Right cardiac atrium (tissue), 5 donors: Measurements from ENCODE around the gene GJB4. TPM values are rescaled to one million over a fixed set of nuclear protein-coding genes. Genes with fewer than 3 reads are reported as not detected.

Experiments
- ATAC-seq, 2 donors: fragments of 200-7000 bp; cut with Tn5 transposase; one replicate each; pipeline versions ENCODE4 v1.8.0 to v1.9.1; 2020; ENCODE audit warnings: moderate library complexity in 2 of 2, mild to moderate bottlenecking in 1 of 2
- DNase-seq, 3 donors: peaks; one replicate each; pipeline ENCODE4 v3.0.0-alpha.2; 2020
- H3K27ac ChIP-seq: one replicate; pipeline ENCODE4 v1.5.1; 2013; ENCODE audit warnings: mild to moderate bottlenecking, low read length, control low read depth, moderate library complexity
- H3K27me3 ChIP-seq: one replicate; pipeline ENCODE4 v1.6.1; 2013; ENCODE audit not compliant: control insufficient read depth, insufficient read depth
- H3K4me1 ChIP-seq: one replicate; pipeline ENCODE4 v1.6.1; 2013; ENCODE audit warnings: low read length; ENCODE audit not compliant: control insufficient read depth, insufficient read depth
- H3K4me3 ChIP-seq: one replicate; pipeline ENCODE4 v1.5.1; 2013; ENCODE audit warnings: low read length, control low read depth
- H3K9me3 ChIP-seq: one replicate; pipeline ENCODE4 v1.6.1; 2013; ENCODE audit warnings: low read length; ENCODE audit not compliant: control insufficient read depth
- WGBS: extraction: QIAGEN DNeasy Blood & Tissue Kit; methylation state at CpG from one replicate; pipeline ENCODE4 v1.1.7; 2013; 5-methylcytosine and 5-hydroxymethylcytosine counted together
- intact Hi-C, 4 donors: fragments of 100-400 bp; cut with DNase I; formaldehyde crosslinking; loops; one replicate each; pipeline versions ENCODE4 v1.11.0 to v1.14.0; 2022 to 2023
- polyA plus RNA-seq: library from polyadenylated mRNA; stranded (reverse); fragments of 200-250 nt; gene quantifications from one replicate; pipeline ENCODE4 v1.2.3, GENCODE V29; 2013
- total RNA-seq, 4 donors: library from RNA; stranded (reverse); fragmentation: NEBNext Ultra II Directional; extraction: Animal tissue kit (Norgen Biotek cat#: 25700); gene quantifications; one replicate each; pipeline ENCODE4 v1.2.1, GENCODE V29; 2021
- donor health status: healthy with polysubstance abuse.
- donor health status: DM: no; HTN: yes; CAD: no.
- donor health status: DM: no; HTN: no; CAD: no.
- donor health status: DM: no; HTN: yes; CAD: no; lungs with severe emphysema.
- donor health status: DM: yes; HTN: yes; CAD: no.

Gene GJB4
- total and polyA plus RNA-seq, 5 donors = not detected

DNA sequence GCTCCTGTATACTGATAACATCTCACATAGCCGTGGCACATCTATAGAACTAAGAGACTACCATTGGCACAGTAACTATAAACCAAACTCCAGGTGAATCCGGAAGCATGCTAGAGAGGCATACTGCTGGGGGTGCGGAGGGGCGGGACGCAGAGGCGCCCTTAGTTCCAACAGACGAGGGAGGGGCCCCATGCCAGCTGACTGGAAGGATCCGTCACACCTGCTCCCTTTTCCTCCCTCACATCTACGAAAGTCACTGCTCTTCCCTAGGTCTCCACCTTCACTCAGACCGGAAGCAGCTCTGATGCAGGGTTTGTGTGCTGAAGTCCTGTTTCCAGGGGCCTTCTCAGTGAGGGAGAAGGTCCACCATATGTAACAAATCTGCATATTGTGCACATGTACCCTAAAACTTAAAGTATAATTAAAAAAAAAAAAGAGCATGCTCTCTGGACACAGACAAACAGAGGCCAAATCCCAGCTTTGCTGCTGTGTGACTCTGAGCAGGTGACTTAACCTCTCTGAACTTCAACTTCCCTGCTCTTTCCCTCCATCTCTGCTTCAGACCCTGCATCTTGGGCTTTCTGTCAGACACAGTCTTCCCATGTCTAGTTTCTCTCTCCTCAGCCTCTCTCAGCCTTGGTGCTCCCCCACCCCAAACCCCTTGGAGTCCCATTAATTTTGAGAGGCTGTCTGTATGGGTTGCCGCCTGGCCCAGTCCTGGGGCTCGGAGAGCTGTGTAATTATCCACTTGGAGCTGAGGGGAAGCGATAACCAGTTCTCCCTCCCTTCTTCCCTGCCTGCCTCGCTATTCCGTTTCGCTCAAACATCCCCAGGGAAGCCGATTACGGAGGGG, 12.5 kb upstream of the GJB4 start:
- Histone ChIP-seq H3K27me3 (no peaks in the 10 kb centered on the region), H3K27ac (no peak overlapping the region), H3K4me1 (peaks cover 2% of the 10 kb centered on the region), H3K4me3 (no peak overlapping the region), H3K9me3 (no peaks in the 10 kb centered on the region)
- 56% methylated on average over 18 of the region's 18 CpGs for WGBS
- DNase-seq (no peak), ATAC-seq (no peak)
- intact Hi-C loops = loop anchor here in 2 of 4 donors (10.0 kb wide), 3 partner anchors 292 to 1112 kb away; no protein-coding TSS in a partner anchor

DNA sequence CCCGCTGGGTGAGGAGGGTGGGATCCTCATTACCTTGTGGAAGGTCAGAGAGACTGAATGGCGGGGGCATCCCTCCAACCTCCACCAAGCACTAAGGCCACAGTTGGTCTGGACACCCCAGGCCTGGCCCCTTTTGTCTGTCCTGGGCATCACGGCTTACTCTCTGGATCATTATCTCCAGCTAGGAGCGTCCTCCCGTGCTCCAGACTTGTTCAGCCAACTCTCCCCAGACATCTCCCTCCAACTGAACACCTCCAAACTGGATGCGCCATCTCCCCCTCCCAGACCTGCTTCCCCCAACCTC, 11.9 kb upstream of the GJB4 start:
- H3K9me3 ChIP-seq = no peaks in the 10 kb centered on the region
- intact Hi-C loops = loop anchor here in 2 of 4 donors (10.0 kb wide), 3 partner anchors 293 to 1113 kb away; no protein-coding TSS in a partner anchor
- H3K27me3 ChIP-seq = no peaks in the 10 kb centered on the region
- 57% methylated on average over 6 of the region's 6 CpGs for WGBS
- no peak for DNase-seq
- no peak overlapping the region for H3K4me3 ChIP-seq
- H3K4me1 ChIP-seq = peaks cover 2% of the 10 kb centered on the region
- no peak overlapping the region for H3K27ac ChIP-seq
- ATAC-seq = no peak

DNA sequence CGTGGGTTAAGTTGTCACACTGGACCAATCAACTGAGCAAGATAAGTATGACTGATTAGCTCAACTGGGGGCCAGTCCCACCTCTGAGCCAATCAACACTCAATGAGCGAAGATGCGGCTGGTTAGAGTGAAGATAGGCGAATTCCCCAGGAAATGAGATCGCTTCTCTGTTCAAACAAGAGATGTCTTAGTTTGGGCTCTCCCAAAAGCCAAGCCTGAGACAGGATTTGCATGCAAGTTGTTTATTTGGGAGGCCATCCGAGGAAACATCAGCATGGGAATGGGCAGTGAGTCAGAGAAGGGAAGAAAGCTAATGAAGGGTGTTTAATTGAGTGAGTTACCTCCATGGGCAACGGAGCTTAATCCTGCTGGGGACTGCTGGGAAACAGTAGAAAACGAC, 9.5 kb upstream of the GJB4 start:
- ATAC-seq (no peak), DNase-seq (no peak)
- WGBS = 18% methylated on average over 8 of the region's 8 CpGs
- H3K4me3 ChIP-seq = no peak overlapping the region
- no peaks in the 10 kb centered on the region for H3K9me3 ChIP-seq
- no peak overlapping the region for H3K27ac ChIP-seq
- no peaks in the 10 kb centered on the region for H3K27me3 ChIP-seq
- intact Hi-C loops = loop anchor here in 2 of 4 donors (10.0 kb wide), 3 partner anchors 295 to 1115 kb away; no protein-coding TSS in a partner anchor
- H3K4me1 ChIP-seq = peaks cover 2% of the 10 kb centered on the region

DNA sequence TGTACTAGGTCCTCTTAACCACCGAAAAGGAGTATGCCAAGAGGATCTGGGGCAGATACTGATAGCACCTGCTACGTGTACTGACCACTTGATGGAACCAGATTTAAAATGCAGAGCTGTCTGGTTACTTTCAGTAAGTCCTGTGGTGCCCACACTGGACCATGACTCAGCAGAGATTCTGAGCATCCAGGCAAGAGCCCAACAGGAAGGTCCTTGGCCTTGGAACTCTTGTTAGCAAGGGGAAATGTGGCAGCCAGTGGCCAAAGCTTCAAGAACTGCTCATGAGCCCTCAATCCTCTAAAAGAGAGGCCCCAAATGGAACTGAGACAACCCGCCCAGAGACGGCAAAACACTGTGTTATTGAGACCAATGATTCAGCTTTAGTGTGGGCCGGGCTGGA, 8.9 kb upstream of the GJB4 start:
- Histone ChIP-seq H3K4me3 (no peak overlapping the region), H3K9me3 (no peaks in the 10 kb centered on the region), H3K27ac (no peak overlapping the region), H3K4me1 (peaks cover 2% of the 10 kb centered on the region), H3K27me3 (no peaks in the 10 kb centered on the region)
- no peak for ATAC-seq
- DNase-seq = no peak
- intact Hi-C loops = no loop called here
- WGBS = 86% methylated on average over 5 of the region's 5 CpGs

DNA sequence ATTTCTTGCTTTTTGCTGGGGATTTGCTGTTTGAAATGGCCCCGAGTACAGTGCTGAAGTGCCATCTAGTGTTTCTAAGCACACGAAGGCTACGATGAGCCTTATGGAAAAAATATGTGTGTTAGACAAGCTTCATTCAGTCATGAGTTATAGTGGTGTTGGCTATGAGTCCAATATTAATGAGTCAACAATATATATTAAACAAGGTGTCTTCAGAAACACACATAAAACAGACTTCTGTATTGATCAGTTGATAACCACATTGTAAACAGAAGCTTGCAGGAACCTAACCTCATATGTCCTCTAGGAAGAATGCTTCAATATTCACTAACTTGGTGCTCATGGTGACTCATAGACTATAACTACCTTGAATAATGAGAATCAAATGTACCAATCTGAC, 6.4 kb upstream of the GJB4 start:
- peaks cover 2% of the 10 kb centered on the region for H3K4me1 ChIP-seq
- H3K27me3 ChIP-seq = no peaks in the 10 kb centered on the region
- ATAC-seq = no peak
- no peak overlapping the region for H3K27ac ChIP-seq
- intact Hi-C loops = no loop called here
- WGBS = 80% methylated on average over 3 of the region's 3 CpGs
- no peaks in the 10 kb centered on the region for H3K9me3 ChIP-seq
- no peak overlapping the region for H3K4me3 ChIP-seq
- DNase-seq = no peak

DNA sequence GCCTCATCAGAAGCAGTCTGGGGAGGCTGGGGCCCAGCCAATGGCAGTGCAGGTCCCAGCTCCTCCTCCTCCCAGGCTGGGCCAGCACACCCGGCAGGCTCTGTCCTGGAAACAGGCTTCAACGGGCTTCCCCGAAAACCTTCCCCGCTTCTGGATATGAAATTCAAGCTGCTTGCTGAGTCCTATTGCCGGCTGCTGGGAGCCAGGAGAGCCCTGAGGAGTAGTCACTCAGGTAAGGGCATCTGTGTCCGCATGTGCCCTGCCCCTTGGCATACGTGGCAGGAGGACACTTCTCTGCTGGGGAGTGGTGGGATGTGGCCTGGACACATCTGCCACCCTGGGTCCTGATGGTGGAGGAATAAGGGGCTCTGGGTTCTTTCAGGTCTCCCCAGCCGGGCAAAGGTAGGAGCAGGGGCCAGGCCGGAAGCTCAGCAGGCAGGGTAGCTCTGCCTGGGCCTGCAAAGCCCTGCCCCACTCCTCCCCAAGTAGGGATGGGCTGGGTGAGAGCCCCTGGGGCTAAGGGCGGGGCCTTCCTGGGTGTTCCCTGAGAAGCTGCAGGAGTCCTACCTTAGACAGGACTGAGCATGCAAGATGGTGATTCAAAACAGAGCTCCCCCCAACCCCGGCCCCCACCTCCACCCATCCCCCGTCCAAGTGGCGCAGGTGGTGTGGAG, 4.4 kb upstream of the GJB4 start, which contains the start of gene GJB5:
Gene GJB5 (plus strand): TSS at position 84 of the 674 bp plus-strand sequence. CDS start 2,284 bp downstream, outside the sequence.
- intact Hi-C loops = no loop called here
- peaks cover 2% of the 10 kb centered on the region for H3K4me1 ChIP-seq
- DNase-seq (no peak), ATAC-seq (no peak)
- no peak within 1 kb of the TSS for H3K4me3 ChIP-seq
- no peak within 1 kb of the TSS for H3K27ac ChIP-seq
- H3K9me3 ChIP-seq = no peaks in the 10 kb centered on the region
- no peaks in the 10 kb centered on the region for H3K27me3 ChIP-seq
- 67% methylated on average over 13 of the region's 13 CpGs for WGBS

DNA sequence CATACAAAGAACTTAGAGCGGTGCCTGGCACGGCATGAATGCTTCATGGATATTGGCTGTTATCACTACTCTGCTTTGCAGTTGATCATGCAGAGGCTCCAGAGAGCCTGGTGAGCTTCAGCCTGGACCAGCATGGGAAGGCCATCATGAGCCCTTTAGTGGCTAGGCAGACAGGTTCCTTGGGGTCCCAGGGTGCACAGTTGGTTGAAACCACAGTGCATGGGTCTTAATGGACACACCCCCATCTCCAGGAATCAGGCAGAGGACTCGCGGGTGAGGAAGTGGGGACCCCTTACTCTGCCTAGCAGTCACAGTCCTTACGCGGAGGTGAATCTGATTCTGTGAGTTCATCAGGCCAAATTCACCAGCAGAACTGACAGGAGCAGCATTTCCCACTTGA, 3.6 kb upstream of the GJB4 start:
- ATAC-seq = no peak
- WGBS = 92% methylated on average over 6 of the region's 6 CpGs
- no peak for DNase-seq
- Histone ChIP-seq H3K4me3 (no peak overlapping the region), H3K9me3 (no peaks in the 10 kb centered on the region), H3K4me1 (no peaks in the 10 kb centered on the region), H3K27me3 (no peaks in the 10 kb centered on the region), H3K27ac (no peak overlapping the region)
- intact Hi-C loops = no loop called here

DNA sequence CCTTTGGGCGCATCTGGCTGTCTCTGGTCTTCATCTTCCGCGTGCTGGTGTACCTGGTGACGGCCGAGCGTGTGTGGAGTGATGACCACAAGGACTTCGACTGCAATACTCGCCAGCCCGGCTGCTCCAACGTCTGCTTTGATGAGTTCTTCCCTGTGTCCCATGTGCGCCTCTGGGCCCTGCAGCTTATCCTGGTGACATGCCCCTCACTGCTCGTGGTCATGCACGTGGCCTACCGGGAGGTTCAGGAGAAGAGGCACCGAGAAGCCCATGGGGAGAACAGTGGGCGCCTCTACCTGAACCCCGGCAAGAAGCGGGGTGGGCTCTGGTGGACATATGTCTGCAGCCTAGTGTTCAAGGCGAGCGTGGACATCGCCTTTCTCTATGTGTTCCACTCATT, 2.2 kb upstream of the GJB4 start:
- no peak overlapping the region for H3K4me3 ChIP-seq
- H3K27me3 ChIP-seq = no peaks in the 10 kb centered on the region
- intact Hi-C loops = no loop called here
- H3K27ac ChIP-seq = no peak overlapping the region
- ATAC-seq (no peak), DNase-seq (no peak)
- H3K9me3 ChIP-seq = no peaks in the 10 kb centered on the region
- 87% methylated on average over 21 of the region's 21 CpGs for WGBS
- H3K4me1 ChIP-seq = no peaks in the 10 kb centered on the region

DNA sequence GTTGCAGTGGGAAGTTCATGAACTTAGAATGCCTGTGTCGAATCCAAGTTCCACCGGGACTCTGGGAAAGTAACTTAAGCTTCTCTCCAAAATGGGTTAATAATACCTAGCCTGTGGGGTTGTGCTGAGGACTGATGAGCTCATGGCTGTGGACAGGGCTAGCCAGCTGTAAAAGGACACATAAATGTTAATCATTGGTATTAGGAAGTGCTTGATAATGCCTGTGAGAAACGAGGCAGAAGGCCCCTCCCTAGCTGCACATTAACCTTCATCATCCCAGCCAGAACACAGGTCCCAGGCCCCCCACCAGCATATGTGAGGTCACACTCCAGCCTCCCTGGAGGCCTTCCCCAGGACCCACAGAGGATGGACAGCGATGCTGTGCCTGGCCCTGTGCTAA, 789 bp upstream of the GJB4 start:
- DNase-seq (no peak), ATAC-seq (no peak)
- no peak overlapping the region for H3K4me3 ChIP-seq
- H3K27ac ChIP-seq = no peak overlapping the region
- H3K4me1 ChIP-seq = no peaks in the 10 kb centered on the region
- intact Hi-C loops = no loop called here
- H3K9me3 ChIP-seq = no peaks in the 10 kb centered on the region
- H3K27me3 ChIP-seq = no peaks in the 10 kb centered on the region
- WGBS = 69% methylated on average over 4 of the region's 4 CpGs

DNA sequence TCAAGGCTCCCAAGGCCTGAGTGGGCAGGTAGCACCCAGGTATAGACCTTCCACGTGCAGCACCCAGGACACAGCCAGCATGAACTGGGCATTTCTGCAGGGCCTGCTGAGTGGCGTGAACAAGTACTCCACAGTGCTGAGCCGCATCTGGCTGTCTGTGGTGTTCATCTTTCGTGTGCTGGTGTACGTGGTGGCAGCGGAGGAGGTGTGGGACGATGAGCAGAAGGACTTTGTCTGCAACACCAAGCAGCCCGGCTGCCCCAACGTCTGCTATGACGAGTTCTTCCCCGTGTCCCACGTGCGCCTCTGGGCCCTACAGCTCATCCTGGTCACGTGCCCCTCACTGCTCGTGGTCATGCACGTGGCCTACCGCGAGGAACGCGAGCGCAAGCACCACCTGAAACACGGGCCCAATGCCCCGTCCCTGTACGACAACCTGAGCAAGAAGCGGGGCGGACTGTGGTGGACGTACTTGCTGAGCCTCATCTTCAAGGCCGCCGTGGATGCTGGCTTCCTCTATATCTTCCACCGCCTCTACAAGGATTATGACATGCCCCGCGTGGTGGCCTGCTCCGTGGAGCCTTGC, 1.7 kb downstream of the GJB4 start:
- no peaks in the 10 kb centered on the region for H3K27me3 ChIP-seq
- intact Hi-C loops = no loop called here
- no peaks in the 10 kb centered on the region for H3K9me3 ChIP-seq
- no peak for DNase-seq
- no peak for ATAC-seq
- 92% methylated on average over 33 of the region's 33 CpGs for WGBS
- H3K4me3 ChIP-seq = no peak overlapping the region
- no peak overlapping the region for H3K27ac ChIP-seq
- no peaks in the 10 kb centered on the region for H3K4me1 ChIP-seq

DNA sequence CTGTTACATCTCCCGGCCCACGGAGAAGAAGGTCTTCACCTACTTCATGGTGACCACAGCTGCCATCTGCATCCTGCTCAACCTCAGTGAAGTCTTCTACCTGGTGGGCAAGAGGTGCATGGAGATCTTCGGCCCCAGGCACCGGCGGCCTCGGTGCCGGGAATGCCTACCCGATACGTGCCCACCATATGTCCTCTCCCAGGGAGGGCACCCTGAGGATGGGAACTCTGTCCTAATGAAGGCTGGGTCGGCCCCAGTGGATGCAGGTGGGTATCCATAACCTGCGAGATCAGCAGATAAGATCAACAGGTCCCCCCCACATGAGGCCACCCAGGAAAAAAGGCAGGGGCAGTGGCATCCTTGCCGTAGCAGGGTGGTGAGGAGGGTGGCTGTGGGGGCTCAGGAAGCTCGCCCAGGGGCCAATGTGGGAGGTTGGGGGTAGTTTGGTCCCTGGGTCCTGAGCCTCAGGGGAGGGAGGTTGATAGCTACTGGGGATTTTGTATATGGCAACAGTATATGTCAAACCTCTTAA, 2.3 kb downstream of the GJB4 start:
- no peak for ATAC-seq
- Histone ChIP-seq H3K4me1 (no peaks in the 10 kb centered on the region), H3K9me3 (no peaks in the 10 kb centered on the region), H3K4me3 (no peak overlapping the region), H3K27ac (no peak overlapping the region), H3K27me3 (no peaks in the 10 kb centered on the region)
- WGBS = 86% methylated on average over 13 of the region's 13 CpGs
- intact Hi-C loops = no loop called here
- DNase-seq = no peak
